ENCODE data around the gene PMEL. TPM values are rescaled to one million over a fixed set of nuclear protein-coding genes. Genes with fewer than 3 reads are reported as not detected.
A peak's percentile ranks its signal among the peaks of the same experiment; 100 is the strongest.

Gene PMEL
- total and polyA plus RNA-seq, 2 experiments from 2014 or later, result 15.3 to 34.2 TPM

GRCh38 chr12:55933169-55933798 lies 32.6 kb downstream of the PMEL start:
- H3K27ac ChIP-seq, result no peak overlapping the region
- no peaks in the 10 kb centered on the region for H3K9me3 ChIP-seq (ENCODE audit: low read depth)
- no peak overlapping the region for H2AFZ ChIP-seq
- H3K4me3 ChIP-seq, result no peak overlapping the region
- peaks cover 16% of the 10 kb centered on the region for H3K79me2 ChIP-seq
- H3K27me3 ChIP-seq, result no peaks in the 10 kb centered on the region
- H3K36me3 ChIP-seq (replicated peaks; ENCODE audit: insufficient read depth, low read depth), result no peaks in the 10 kb centered on the region
- no peak for DNase-seq (ENCODE audit: low spot score)
- no peaks in the 10 kb centered on the region for H3K9me2 ChIP-seq (replicated peaks; ENCODE audit: insufficient read depth)
- H4K20me1 ChIP-seq (ENCODE audit: insufficient read depth, poor library complexity, severe bottlenecking), result no peaks in the 10 kb centered on the region
- peaks cover 40% of the 10 kb centered on the region for H3K4me1 ChIP-seq (ENCODE audit: insufficient read depth)
- TF ChIP-seq EZH2 (IDR thresholded peaks at IDR 0.05; ENCODE audit: borderline replicate concordance), result no peak
- TF ChIP-seq EZH2phosphoT487 (IDR thresholded peaks at IDR 0.05; ENCODE audit: low read depth, severe bottlenecking, unreplicated experiment), result no peak
- no peak for TF ChIP-seq CTCF (IDR thresholded peaks at IDR 0.05; ENCODE audit: poor library complexity)
- WGBS (ENCODE audit: low lambda C conversion rate, missing lambda C conversion rate), result 80% methylated on average over 7 of the region's 7 CpGs
- peak overlapping the region; percentile 96 for H3K4me2 ChIP-seq

GRCh38 chr12:55932551-55932910 lies 33.3 kb downstream of the PMEL start:
- Histone ChIP-seq H3K9me3 (ENCODE audit: low read depth) (no peaks in the 10 kb centered on the region), H3K27me3 (no peaks in the 10 kb centered on the region), H2AFZ (peak overlapping the region; percentile 95), H3K4me1 (ENCODE audit: insufficient read depth) (peaks cover 40% of the 10 kb centered on the region), H3K4me2 (peak overlapping the region; percentile 96), H3K4me3 (peak overlapping the region; percentile 69), H3K79me2 (peaks cover 19% of the 10 kb centered on the region), H3K27ac (peak overlapping the region; percentile 97), H4K20me1 (ENCODE audit: insufficient read depth, poor library complexity, severe bottlenecking) (no peaks in the 10 kb centered on the region), H3K9me2 (replicated peaks; ENCODE audit: insufficient read depth) (no peaks in the 10 kb centered on the region), H3K36me3 (replicated peaks; ENCODE audit: insufficient read depth, low read depth) (no peaks in the 10 kb centered on the region)
- TF ChIP-seq EZH2 (IDR thresholded peaks at IDR 0.05; ENCODE audit: borderline replicate concordance) (no peak), CTCF (IDR thresholded peaks at IDR 0.05; ENCODE audit: poor library complexity) (no peak)
- DNase-seq (ENCODE audit: low spot score), result no peak
- WGBS (ENCODE audit: low lambda C conversion rate, missing lambda C conversion rate), result 13% methylated on average over 4 of the region's 4 CpGs

- Histone ChIP-seq H3K4me2 (peak overlapping the region; percentile 96), H3K27ac (peak overlapping the region; percentile 97), H2AFZ (peak overlapping the region; percentile 95), H3K79me2 (peaks cover 19% of the 10 kb centered on the region), H3K4me3 (peak overlapping the region; percentile 69), H3K9me2 (replicated peaks; ENCODE audit: insufficient read depth) (no peaks in the 10 kb centered on the region), H3K9me3 (ENCODE audit: low read depth) (no peaks in the 10 kb centered on the region), H3K4me1 (ENCODE audit: insufficient read depth) (peaks cover 40% of the 10 kb centered on the region), H4K20me1 (ENCODE audit: insufficient read depth, poor library complexity, severe bottlenecking) (no peaks in the 10 kb centered on the region), H3K36me3 (replicated peaks; ENCODE audit: insufficient read depth, low read depth) (no peaks in the 10 kb centered on the region), H3K27me3 (no peaks in the 10 kb centered on the region)
- TF ChIP-seq EZH2 (IDR thresholded peaks at IDR 0.05; ENCODE audit: borderline replicate concordance) (no peak), EZH2phosphoT487 (IDR thresholded peaks at IDR 0.05; ENCODE audit: low read depth, severe bottlenecking, unreplicated experiment) (no peak), CTCF (IDR thresholded peaks at IDR 0.05; ENCODE audit: poor library complexity) (no peak)
- WGBS (ENCODE audit: low lambda C conversion rate, missing lambda C conversion rate), result 2% methylated on average over 15 of the region's 60 CpGs
- DNase-seq (ENCODE audit: low spot score), result peak; percentile 80
Measured at GRCh38 chr12:55931780-55932550, 33.9 kb downstream of the PMEL start.
